Left lung (tissue), 10 donors: ENCODE data around the gene ARL6IP4. TPM values are rescaled to one million over a fixed set of nuclear protein-coding genes. Genes with fewer than 3 reads are reported as not detected.
"Not testable (repeated sequence)": the region's sequence is repeated elsewhere in the genome, so short reads cannot be mapped to it uniquely, and the experiment has no call there.

Experiments used
- ATAC-seq: fragments of 200-7000 bp; cut with Tn5 transposase; one replicate; pipeline ENCODE4 v1.9.1; 2020; ENCODE audit warnings: moderate library complexity
- DNase-seq, 4 donors: peaks; one replicate each; pipeline ENCODE4 v3.0.0-alpha.2; 2013 to 2020
- H3K27ac ChIP-seq, 2 donors: fragments of 200-600 bp; sonication (generic) in 1 of 2; one replicate each; pipeline versions ENCODE4 v1.5.0 to v1.8.0; 2020 to 2021
- H3K27me3 ChIP-seq, 2 donors: fragments of 200-600 bp; sonication (generic) in 1 of 2; one replicate each; pipeline versions ENCODE4 v1.5.0 to v1.8.0; 2020 to 2021
- H3K36me3 ChIP-seq, 2 donors: fragments of 200-600 bp; sonication (generic) in 1 of 2; one replicate each; pipeline versions ENCODE4 v1.5.0 to v1.8.0; 2020 to 2021
- H3K4me1 ChIP-seq, 2 donors: fragments of 200-600 bp; one replicate each; pipeline ENCODE4 v1.8.0; 2021
- H3K4me3 ChIP-seq, 2 donors: fragments of 200-600 bp; sonication (generic) in 1 of 2; one replicate each; pipeline versions ENCODE4 v1.5.0 to v1.8.0; 2020 to 2021; ENCODE audit warnings: mild to moderate bottlenecking in 1 of 2
- H3K9me3 ChIP-seq, 2 donors: fragments of 200-600 bp; sonication (generic) in 1 of 2; one replicate each; pipeline versions ENCODE4 v1.5.0 to v1.8.0; 2020 to 2021
- intact Hi-C, 2 donors: fragments of 100-400 bp; cut with DNase I; formaldehyde crosslinking; loops; one replicate each; pipeline versions ENCODE4 v1.11.2 to v1.14.2; 2022
- polyA plus RNA-seq, 6 donors: library from polyadenylated mRNA; unstranded; fragments of 120-200 nt; gene quantifications; one replicate each; pipeline ENCODE4 v1.2.1, GENCODE V29; 2013; ENCODE audit not compliant: insufficient read length in 6 of 6
- total RNA-seq, 2 donors: library from RNA; stranded (reverse); fragmentation: NEBNext Ultra II Directional; extraction: Animal tissue kit (Norgen Biotek cat#: 25700); gene quantifications; one replicate each; pipeline ENCODE4 v1.2.1, GENCODE V29; 2021
- TF ChIP-seq, protein P1 (sequence below), 2 donors: fragments of 200-600 bp; sonication (generic) in 1 of 2; IDR thresholded peaks; one replicate each; pipeline versions ENCODE4 v1.5.0 to v1.8.0; 2021; ENCODE audit warnings: antibody characterized with exemption in 2 of 2
- donor health status: DM: no; HTN: yes; CAD: no.
- donor health status: DM: no; HTN: no; CAD: no.

Gene ARL6IP4
- total and polyA plus RNA-seq, 8 donors: 122 to 198 (median 158) TPM

DNA sequence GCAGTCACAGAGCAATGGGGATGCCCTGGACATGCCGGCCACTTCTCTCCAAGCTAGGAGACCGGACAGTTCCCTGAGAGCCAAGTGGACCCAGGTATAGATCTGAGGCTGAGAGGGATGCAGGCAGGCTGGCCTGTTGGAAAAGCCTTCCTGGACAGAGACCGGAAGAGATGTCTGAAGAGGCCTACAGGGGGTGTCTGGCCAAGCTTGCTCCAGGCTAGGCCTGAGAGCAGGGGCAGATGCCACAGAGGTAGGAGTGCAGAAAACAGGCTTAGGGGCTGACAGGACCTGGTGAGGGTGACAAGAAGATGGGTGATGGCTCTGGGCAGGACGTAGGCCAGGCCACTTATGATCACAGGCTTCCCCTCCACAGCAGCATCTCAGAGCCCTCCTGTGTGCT, 30.2 kb downstream of the ARL6IP4 start:
- intact Hi-C loops: no loop called here
- Histone ChIP-seq H3K4me3 (no peak overlapping the region), H3K27me3 (no peaks in the 10 kb centered on the region), H3K27ac (no peak overlapping the region), H3K4me1 (no peaks in the 10 kb centered on the region), H3K9me3 (no peaks in the 10 kb centered on the region), H3K36me3 (peaks cover 0 to 60% of the 10 kb centered on the region in 2 donors)
- ATAC-seq (no peak), DNase-seq (no peak)
- TF ChIP-seq, protein P1, sequence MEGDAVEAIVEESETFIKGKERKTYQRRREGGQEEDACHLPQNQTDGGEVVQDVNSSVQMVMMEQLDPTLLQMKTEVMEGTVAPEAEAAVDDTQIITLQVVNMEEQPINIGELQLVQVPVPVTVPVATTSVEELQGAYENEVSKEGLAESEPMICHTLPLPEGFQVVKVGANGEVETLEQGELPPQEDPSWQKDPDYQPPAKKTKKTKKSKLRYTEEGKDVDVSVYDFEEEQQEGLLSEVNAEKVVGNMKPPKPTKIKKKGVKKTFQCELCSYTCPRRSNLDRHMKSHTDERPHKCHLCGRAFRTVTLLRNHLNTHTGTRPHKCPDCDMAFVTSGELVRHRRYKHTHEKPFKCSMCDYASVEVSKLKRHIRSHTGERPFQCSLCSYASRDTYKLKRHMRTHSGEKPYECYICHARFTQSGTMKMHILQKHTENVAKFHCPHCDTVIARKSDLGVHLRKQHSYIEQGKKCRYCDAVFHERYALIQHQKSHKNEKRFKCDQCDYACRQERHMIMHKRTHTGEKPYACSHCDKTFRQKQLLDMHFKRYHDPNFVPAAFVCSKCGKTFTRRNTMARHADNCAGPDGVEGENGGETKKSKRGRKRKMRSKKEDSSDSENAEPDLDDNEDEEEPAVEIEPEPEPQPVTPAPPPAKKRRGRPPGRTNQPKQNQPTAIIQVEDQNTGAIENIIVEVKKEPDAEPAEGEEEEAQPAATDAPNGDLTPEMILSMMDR (IDR thresholded peaks at IDR 0.05): no peak

DNA sequence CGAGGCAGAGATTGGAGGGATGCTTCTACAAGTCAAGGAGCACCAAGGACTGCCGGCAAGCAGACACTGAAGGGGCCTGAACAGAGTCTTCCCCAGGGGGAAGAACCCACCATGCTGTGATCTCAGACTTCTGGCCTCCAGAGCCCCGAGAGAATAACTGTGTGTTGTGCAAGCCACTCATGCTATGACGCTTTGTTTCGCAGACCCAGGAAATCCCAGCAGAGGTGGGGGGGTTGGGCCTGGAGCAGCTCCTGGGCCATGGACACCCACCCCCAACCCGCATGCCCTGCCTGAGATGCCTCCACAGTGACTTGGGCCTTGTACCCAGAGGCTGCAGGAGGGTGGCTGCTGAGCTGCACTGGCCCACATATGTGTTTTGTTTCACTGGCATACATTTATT, 31.2 kb downstream of the ARL6IP4 start:
- ATAC-seq (no peak), DNase-seq (no peak)
- TF ChIP-seq, protein P1 (IDR thresholded peaks at IDR 0.05): no peak
- Histone ChIP-seq H3K36me3 (peaks cover 0 to 57% of the 10 kb centered on the region in 2 donors), H3K9me3 (no peaks in the 10 kb centered on the region), H3K4me3 (no peak overlapping the region), H3K27me3 (no peaks in the 10 kb centered on the region), H3K27ac (no peak overlapping the region), H3K4me1 (no peaks in the 10 kb centered on the region)
- intact Hi-C loops: no loop called here

DNA sequence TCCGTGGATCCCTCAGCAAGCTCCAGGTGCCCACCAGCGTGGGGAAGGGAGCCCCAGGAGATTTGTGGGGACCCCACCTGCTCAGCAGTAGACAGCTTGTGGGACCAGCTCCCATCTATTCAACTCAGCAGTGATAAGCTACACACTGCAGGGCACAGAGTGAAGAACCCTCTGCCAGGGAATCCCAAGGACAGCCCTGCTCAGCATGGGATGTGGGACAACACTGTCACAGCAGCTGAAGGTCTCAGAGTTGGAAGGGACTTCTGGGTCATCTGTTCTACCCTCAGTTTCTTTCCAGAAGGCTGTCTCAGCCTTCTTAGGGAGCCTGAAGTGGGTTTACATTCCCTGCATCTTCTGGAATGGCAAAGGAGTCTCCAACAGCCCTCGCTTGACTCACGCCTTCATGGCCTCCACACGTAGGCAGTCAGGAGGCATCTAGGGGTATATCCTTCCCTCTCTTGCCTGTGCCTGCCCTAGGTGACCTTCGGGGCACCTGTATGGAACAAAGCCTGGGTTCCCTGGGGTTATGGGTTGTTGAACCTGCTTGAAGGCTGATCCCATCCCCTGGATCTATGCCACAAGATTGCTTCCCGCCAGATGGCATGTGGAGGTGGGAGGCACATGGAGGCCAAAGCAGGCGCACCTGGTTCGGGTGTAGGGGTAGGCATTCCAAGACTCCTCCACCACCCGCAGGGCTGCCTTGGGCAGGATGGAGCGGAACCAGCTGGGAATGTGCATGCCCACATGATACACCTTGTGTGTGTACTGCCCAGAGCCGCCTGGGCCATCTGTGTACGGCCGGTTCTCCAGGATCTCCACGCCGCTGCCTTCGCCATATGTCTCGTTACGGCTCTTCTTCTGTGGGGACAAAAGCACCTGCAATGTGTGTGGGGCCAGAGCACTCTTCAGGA, 33.0 kb downstream of the ARL6IP4 start:
- Histone ChIP-seq H3K4me3 (no peak overlapping the region), H3K4me1 (no peaks in the 10 kb centered on the region), H3K36me3 (peaks cover 0 to 47% of the 10 kb centered on the region in 2 donors), H3K27ac (no peak overlapping the region), H3K27me3 (no peaks in the 10 kb centered on the region), H3K9me3 (no peaks in the 10 kb centered on the region)
- ATAC-seq (no peak), DNase-seq (no peak)
- TF ChIP-seq, protein P1 (IDR thresholded peaks at IDR 0.05): no peak
- intact Hi-C loops: no loop called here

DNA sequence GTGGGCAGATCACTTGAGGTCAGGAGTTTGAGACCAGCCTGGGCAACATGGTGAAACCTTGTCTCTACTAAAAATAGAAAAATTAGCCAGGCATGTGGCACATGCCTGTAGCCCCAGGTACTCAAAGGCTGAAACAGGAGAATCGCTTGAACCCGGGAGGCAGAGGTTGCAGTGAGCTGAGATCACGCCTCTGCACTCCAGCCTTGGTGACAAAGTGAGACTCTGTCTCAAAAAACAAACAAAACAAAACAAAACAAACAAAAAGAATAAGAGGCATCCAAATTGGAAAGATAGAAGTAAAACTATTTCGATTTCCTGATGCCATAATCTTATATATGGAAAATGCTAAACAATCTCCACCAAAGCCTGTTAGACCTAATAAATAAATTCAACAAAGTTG, 34.0 kb downstream of the ARL6IP4 start:
- H3K4me1 ChIP-seq, H3K9me3 ChIP-seq, ATAC-seq, intact Hi-C loops, H3K27ac ChIP-seq, H3K4me3 ChIP-seq, H3K27me3 ChIP-seq, DNase-seq: not testable (repeated sequence)
- H3K36me3 ChIP-seq: peaks cover 0 to 37% of the 10 kb centered on the region in 2 donors

DNA sequence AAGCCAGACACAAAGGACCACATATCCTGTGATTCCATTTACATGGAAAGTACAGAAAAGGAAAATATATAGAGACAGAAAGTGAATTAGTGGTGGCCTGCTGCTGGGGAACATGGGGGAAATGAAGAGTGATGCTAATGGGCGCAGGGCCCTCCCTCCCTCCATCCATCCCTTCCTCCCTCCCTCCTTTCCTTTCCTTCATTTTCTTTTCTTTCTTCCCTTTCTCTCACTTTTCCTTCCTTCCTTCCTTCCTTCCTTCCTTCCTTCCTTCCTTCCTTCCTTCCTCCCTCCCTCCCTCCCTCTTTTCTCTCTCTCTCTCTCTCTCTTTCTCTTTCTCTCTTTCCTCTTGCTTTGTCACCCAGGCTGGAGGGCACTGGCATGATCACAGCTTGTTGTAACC, 37.3 kb downstream of the ARL6IP4 start:
- DNase-seq (no peak), ATAC-seq (no peak)
- TF ChIP-seq, protein P1 (IDR thresholded peaks at IDR 0.05): no peak
- Histone ChIP-seq H3K27ac (no peak overlapping the region), H3K4me1 (peaks cover 0 to 4% of the 10 kb centered on the region in 2 donors), H3K36me3 (peaks cover 0 to 10% of the 10 kb centered on the region in 2 donors), H3K9me3 (no peaks in the 10 kb centered on the region), H3K27me3 (no peaks in the 10 kb centered on the region), H3K4me3 (no peak overlapping the region)
- intact Hi-C loops: no loop called here
